ENCODE measurements around the gene PRKCZ. TPM values are rescaled to one million over a fixed set of nuclear protein-coding genes. Genes with fewer than 3 reads are reported as not detected.

PRKCZ gene
- total RNA-seq, 2 donors from 2014 or later = 9.6 to 10.9 TPM

GRCh38 chr1:2068951-2069350 is 18.7 kb downstream of the PRKCZ start:
- Histone ChIP-seq H3K27ac (no peak overlapping the region), H3K36me3 (replicated peaks in 1 of 2; ENCODE audit: insufficient read depth in 1 of 2, low read depth in 2 of 2) (peaks cover 0 to 3% of the 10 kb centered on the region in 2 donors), H3K4me3 (no peak overlapping the region), H3K9me3 (peaks cover 0 to 5% (median 0%) of the 10 kb centered on the region in 3 donors), H3K4me1 (no peaks in the 10 kb centered on the region), H3K27me3 (no peaks in the 10 kb centered on the region)
- intact Hi-C loops (cut with DNase I) = no loop called here
- WGBS, 2 donors = 95% methylated on average over 19 of the region's 19 CpGs; no CpG with 5 or more reads in 1 of the 2 donors
- ATAC-seq = no peak
- DNase-seq = no peak
- TF ChIP-seq CTCF (IDR thresholded peaks at IDR 0.05) (no peak), POLR2A (IDR thresholded peaks at IDR 0.05) (no peak)

- TF ChIP-seq CTCF (IDR thresholded peaks at IDR 0.05) (no peak), POLR2A (IDR thresholded peaks at IDR 0.05) (no peak)
- H3K9me3 ChIP-seq = no peaks in the 10 kb centered on the region
- ATAC-seq (no peak), DNase-seq (no peak)
- H3K4me3 ChIP-seq = no peak overlapping the region
- WGBS, 2 donors = 96% methylated on average over 11 of the region's 11 CpGs; no CpG with 5 or more reads in 1 of the 2 donors
- no peak overlapping the region for H3K27ac ChIP-seq
- H3K27me3 ChIP-seq = no peaks in the 10 kb centered on the region
- no peaks in the 10 kb centered on the region for H3K4me1 ChIP-seq
- peaks cover 0 to 3% of the 10 kb centered on the region in 2 donors for H3K36me3 ChIP-seq (replicated peaks in 1 of 2; ENCODE audit: insufficient read depth in 1 of 2, low read depth in 2 of 2)
- intact Hi-C loops (cut with DNase I) = no loop called here
These were observed 19.8 kb downstream of the PRKCZ start for GRCh38 chr1:2070016-2070415.

- Histone ChIP-seq H3K4me1 (no peaks in the 10 kb centered on the region), H3K27me3 (no peaks in the 10 kb centered on the region), H3K36me3 (replicated peaks in 1 of 2; ENCODE audit: insufficient read depth in 1 of 2, low read depth in 2 of 2) (peaks cover 0 to 3% of the 10 kb centered on the region in 2 donors), H3K9me3 (no peaks in the 10 kb centered on the region), H3K4me3 (no peak overlapping the region), H3K27ac (no peak overlapping the region)
- ATAC-seq (no peak), DNase-seq (no peak)
- TF ChIP-seq CTCF (IDR thresholded peaks at IDR 0.05) (no peak), POLR2A (IDR thresholded peaks at IDR 0.05) (no peak)
- WGBS, 2 donors = 84 to 90% methylated on average over 16 to 36 of the region's 36 CpGs
- intact Hi-C loops (cut with DNase I) = no loop called here
These were observed 20.8 kb downstream of the PRKCZ start for GRCh38 chr1:2070800-2071530.

DNA sequence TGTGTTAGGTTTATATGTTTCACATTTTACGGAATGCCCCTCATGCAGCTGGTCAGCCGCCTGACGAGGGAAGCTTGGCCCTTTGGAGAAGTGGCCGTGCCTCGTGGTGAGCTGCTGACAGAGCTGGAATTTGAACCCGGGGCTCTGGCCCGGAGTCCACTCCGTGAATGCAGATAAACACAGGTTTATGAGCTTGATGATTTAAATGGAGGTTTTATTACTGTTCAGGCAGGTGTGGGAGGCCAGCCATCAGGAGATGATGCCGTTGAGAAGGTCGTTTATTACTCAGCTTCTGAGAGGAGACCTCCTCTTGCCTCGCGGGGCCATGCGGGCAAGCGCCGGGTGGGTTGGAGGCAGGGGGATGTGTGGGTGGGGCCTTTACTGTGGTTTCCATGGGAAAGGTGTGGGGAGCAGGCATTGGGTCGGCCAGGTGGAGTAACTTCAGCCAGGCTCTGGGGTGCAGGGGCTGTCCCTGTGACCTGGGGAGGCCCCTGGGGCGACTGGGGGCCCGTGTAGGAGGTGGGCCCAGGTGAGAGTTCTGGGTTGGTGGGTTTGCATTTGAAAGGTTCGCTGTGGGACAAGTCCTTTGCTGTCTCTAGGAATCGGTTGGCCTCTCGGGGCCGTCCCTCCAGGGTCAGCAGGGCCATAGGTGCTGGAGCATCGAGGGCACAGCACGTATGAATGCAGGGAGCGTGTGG is 22.0 kb downstream of the PRKCZ start:
- intact Hi-C loops (cut with DNase I) = no loop called here
- Histone ChIP-seq H3K27me3 (no peaks in the 10 kb centered on the region), H3K4me3 (no peak overlapping the region), H3K4me1 (no peaks in the 10 kb centered on the region), H3K36me3 (replicated peaks in 1 of 2; ENCODE audit: insufficient read depth in 1 of 2, low read depth in 2 of 2) (peaks cover 0 to 3% of the 10 kb centered on the region in 2 donors), H3K27ac (no peak overlapping the region), H3K9me3 (no peaks in the 10 kb centered on the region)
- WGBS, 2 donors = 87 to 89% methylated on average over 11 to 25 of the region's 25 CpGs
- no peak for TF ChIP-seq CTCF (IDR thresholded peaks at IDR 0.05)
- no peak for TF ChIP-seq POLR2A (IDR thresholded peaks at IDR 0.05)
- DNase-seq (no peak), ATAC-seq (no peak)
